Left lung (tissue), 10 donors: ENCODE data around the gene SYS1. TPM values are rescaled to one million over a fixed set of nuclear protein-coding genes. Genes with fewer than 3 reads are reported as not detected.

Source experiments
- ATAC-seq: fragments of 200-7000 bp; cut with Tn5 transposase; one replicate; pipeline ENCODE4 v1.9.1; 2020; ENCODE audit warnings: moderate library complexity
- DNase-seq, 4 donors: peaks; one replicate each; pipeline ENCODE4 v3.0.0-alpha.2; 2013 to 2020
- H3K27ac ChIP-seq, 2 donors: fragments of 200-600 bp; sonication (generic) in 1 of 2; one replicate each; pipeline versions ENCODE4 v1.5.0 to v1.8.0; 2020 to 2021
- H3K27me3 ChIP-seq, 2 donors: fragments of 200-600 bp; sonication (generic) in 1 of 2; one replicate each; pipeline versions ENCODE4 v1.5.0 to v1.8.0; 2020 to 2021
- H3K36me3 ChIP-seq, 2 donors: fragments of 200-600 bp; sonication (generic) in 1 of 2; one replicate each; pipeline versions ENCODE4 v1.5.0 to v1.8.0; 2020 to 2021
- H3K4me1 ChIP-seq, 2 donors: fragments of 200-600 bp; one replicate each; pipeline ENCODE4 v1.8.0; 2021
- H3K4me3 ChIP-seq, 2 donors: fragments of 200-600 bp; sonication (generic) in 1 of 2; one replicate each; pipeline versions ENCODE4 v1.5.0 to v1.8.0; 2020 to 2021; ENCODE audit warnings: mild to moderate bottlenecking in 1 of 2
- H3K9me3 ChIP-seq, 2 donors: fragments of 200-600 bp; sonication (generic) in 1 of 2; one replicate each; pipeline versions ENCODE4 v1.5.0 to v1.8.0; 2020 to 2021
- CTCF ChIP-seq, 2 donors: fragments of 200-600 bp; sonication (generic) in 1 of 2; IDR thresholded peaks; one replicate each; pipeline versions ENCODE4 v1.5.0 to v1.8.0; 2021; ENCODE audit warnings: antibody characterized with exemption in 2 of 2
- intact Hi-C, 2 donors: fragments of 100-400 bp; cut with DNase I; formaldehyde crosslinking; loops; one replicate each; pipeline versions ENCODE4 v1.11.2 to v1.14.2; 2022
- polyA plus RNA-seq, 6 donors: library from polyadenylated mRNA; unstranded; fragments of 120-200 nt; gene quantifications; one replicate each; pipeline ENCODE4 v1.2.1, GENCODE V29; 2013; ENCODE audit not compliant: insufficient read length in 6 of 6
- total RNA-seq, 2 donors: library from RNA; stranded (reverse); fragmentation: NEBNext Ultra II Directional; extraction: Animal tissue kit (Norgen Biotek cat#: 25700); gene quantifications; one replicate each; pipeline ENCODE4 v1.2.1, GENCODE V29; 2021
- donor health status: DM: no; HTN: yes; CAD: no.
- donor health status: DM: no; HTN: no; CAD: no.

Gene SYS1
- total and polyA plus RNA-seq, 8 donors = 20.8 to 48.8 (median 24.1) TPM

- peaks cover 14 to 42% of the 10 kb centered on the region in 2 donors for H3K4me1 ChIP-seq
- DNase-seq (no peak), ATAC-seq (no peak)
- H3K27ac ChIP-seq = no peak overlapping the region
- H3K27me3 ChIP-seq = no peaks in the 10 kb centered on the region
- intact Hi-C loops = no loop called here
- H3K4me3 ChIP-seq = peak overlapping the region; percentile 74 to 80
- peaks cover 0 to 38% of the 10 kb centered on the region in 2 donors for H3K36me3 ChIP-seq
- TF ChIP-seq CTCF (IDR thresholded peaks at IDR 0.05) = no peak
- no peaks in the 10 kb centered on the region for H3K9me3 ChIP-seq
Measured at GRCh38 chr20:45416917-45417316, 54.0 kb downstream of the SYS1 start.

Other genes with a start within 250 kb of the SYS1 start
- gene WFDC5, start 248.0 kb upstream of the SYS1 start, total RNA-seq = under 1 TPM; 0.32 to 0.37 TPM
- gene WFDC5, start 248.0 kb upstream of the SYS1 start, polyA plus RNA-seq = not detected
- under 1 TPM; 0.44 to 0.73 TPM for gene WFDC12, start 238.7 kb upstream of the SYS1 start, total RNA-seq
- gene WFDC12, start 238.7 kb upstream of the SYS1 start, polyA plus RNA-seq = not detected
- gene PI3, start 188.3 kb upstream of the SYS1 start, total RNA-seq = 100 to 1,000 TPM in 1 of 2 donors, 1 to 10 TPM in 1; 1.4 to 165 TPM
- gene PI3, start 188.3 kb upstream of the SYS1 start, polyA plus RNA-seq = under 1 TPM in 1 of 6 donors, not detected in 5; 0.25 TPM
- under 1 TPM in 1 of 2 donors, not detected in 1; 0.31 TPM for gene SEMG1, start 156.1 kb upstream of the SYS1 start, total RNA-seq
- not detected for gene SEMG1, start 156.1 kb upstream of the SYS1 start, polyA plus RNA-seq
- gene SEMG2, start 141.8 kb upstream of the SYS1 start, total RNA-seq = not detected
- not detected for gene SEMG2, start 141.8 kb upstream of the SYS1 start, polyA plus RNA-seq
- 100 to 1,000 TPM; 496 to 672 TPM for gene SLPI, start 108.6 kb upstream of the SYS1 start, total RNA-seq
- gene SLPI, start 108.6 kb upstream of the SYS1 start, polyA plus RNA-seq = 1 to 10 TPM; 1.9 to 5.8 (median 4.1) TPM
- not detected for gene RBPJL, start 56.3 kb upstream of the SYS1 start, total RNA-seq
- gene RBPJL, start 56.3 kb upstream of the SYS1 start, polyA plus RNA-seq = not detected
- gene MATN4, start 54.9 kb upstream of the SYS1 start, total RNA-seq = under 1 TPM in 1 of 2 donors, not detected in 1; 0.23 TPM
- under 1 TPM in 3 of 6 donors, not detected in 3; 0.07 to 0.14 (median 0.11) TPM for gene MATN4, start 54.9 kb upstream of the SYS1 start, polyA plus RNA-seq
- 100 to 1,000 TPM; 199 to 329 TPM for gene SDC4, start 14.7 kb upstream of the SYS1 start, total RNA-seq
- 100 to 1,000 TPM; 183 to 284 (median 206) TPM for gene SDC4, start 14.7 kb upstream of the SYS1 start, polyA plus RNA-seq
- gene TP53TG5, start 15.2 kb downstream of the SYS1 start, total RNA-seq = under 1 TPM in 1 of 2 donors, not detected in 1; 0.44 TPM
- 1 to 10 TPM in 5 of 6 donors, under 1 TPM in 1; 1.00 to 2.0 (median 1.6) TPM for gene TP53TG5, start 15.2 kb downstream of the SYS1 start, polyA plus RNA-seq
- gene DBNDD2, start 45.1 kb downstream of the SYS1 start, total RNA-seq = 10 to 100 TPM; 53.1 to 66.4 TPM
- gene DBNDD2, start 45.1 kb downstream of the SYS1 start, polyA plus RNA-seq = 10 to 100 TPM; 18.9 to 22.9 (median 20.4) TPM
- 10 to 100 TPM; 85.7 to 90.9 TPM for gene PIGT, start 53.0 kb downstream of the SYS1 start, total RNA-seq
- gene PIGT, start 53.0 kb downstream of the SYS1 start, polyA plus RNA-seq = 10 to 100 TPM; 72.8 to 96.7 (median 79.9) TPM
- gene WFDC2, start 106.6 kb downstream of the SYS1 start, total RNA-seq = 100 to 1,000 TPM; 232 to 258 TPM
- 10 to 100 TPM; 28.7 to 40.9 (median 33.6) TPM for gene WFDC2, start 106.6 kb downstream of the SYS1 start, polyA plus RNA-seq
- gene SPINT3, start 152.5 kb downstream of the SYS1 start, total RNA-seq = not detected
- gene SPINT3, start 152.5 kb downstream of the SYS1 start, polyA plus RNA-seq = not detected
- gene WFDC6, start 176.3 kb downstream of the SYS1 start, total RNA-seq = not detected
- gene WFDC6, start 176.3 kb downstream of the SYS1 start, polyA plus RNA-seq = not detected
- not detected for gene EPPIN, start 184.2 kb downstream of the SYS1 start, total RNA-seq
- under 1 TPM; 0.10 to 0.37 (median 0.20) TPM for gene EPPIN, start 184.2 kb downstream of the SYS1 start, polyA plus RNA-seq
- not detected for gene WFDC8, start 216.1 kb downstream of the SYS1 start, total RNA-seq
- gene WFDC8, start 216.1 kb downstream of the SYS1 start, polyA plus RNA-seq = under 1 TPM in 1 of 6 donors, not detected in 5; 0.28 TPM